T-helper 17 cell (primary cell): Measurements from ENCODE around the gene FAT1. TPM values are rescaled to one million over a fixed set of nuclear protein-coding genes. Genes with fewer than 3 reads are reported as not detected.

ENCODE experiments used
- ATAC-seq: fragments of 150-1000 bp; cut with Tn5 transposase; 2 replicates; pipeline ENCODE4 v1.10.0; 2021; ENCODE audit warnings: mild to moderate bottlenecking, moderate library complexity
- DNase-seq, 3 donors: peaks; one replicate each; pipeline versions ENCODE4 v3.0.0 to v3.0.0-alpha.2; 2020 to 2021
- H3K9me3 ChIP-seq: one replicate; pipeline ENCODE4 v1.7.0; 2013; ENCODE audit warnings: low read length, mild to moderate bottlenecking; ENCODE audit not compliant: control insufficient read depth, poor library complexity, severe bottlenecking
- H3K27ac Mint-ChIP-seq: one replicate; pipeline ENCODE4 v1.8.0; 2022; ENCODE audit warnings: mild to moderate bottlenecking, moderate library complexity, mixed read lengths
- H3K27me3 Mint-ChIP-seq: one replicate; pipeline ENCODE4 v1.8.0; 2022; ENCODE audit warnings: mixed read lengths
- H3K36me3 Mint-ChIP-seq: one replicate; pipeline ENCODE4 v1.8.0; 2022; ENCODE audit warnings: low read depth, mixed read lengths
- H3K4me1 Mint-ChIP-seq: one replicate; pipeline ENCODE4 v1.8.0; 2022; ENCODE audit warnings: mild to moderate bottlenecking, mixed read lengths
- H3K4me3 Mint-ChIP-seq: one replicate; pipeline ENCODE4 v1.8.0; 2022; ENCODE audit warnings: mild to moderate bottlenecking, moderate library complexity, mixed read lengths
- total RNA-seq, 4 donors: library from RNA in 2 of 4; stranded (reverse) in 2 of 4; gene quantifications; one replicate each; pipeline ENCODE4 v1.2.3 and lab custom pipeline; 2022 to 2026

The FAT1 gene
- total RNA-seq, 2 donors from 2014 or later, result not detected

DNA sequence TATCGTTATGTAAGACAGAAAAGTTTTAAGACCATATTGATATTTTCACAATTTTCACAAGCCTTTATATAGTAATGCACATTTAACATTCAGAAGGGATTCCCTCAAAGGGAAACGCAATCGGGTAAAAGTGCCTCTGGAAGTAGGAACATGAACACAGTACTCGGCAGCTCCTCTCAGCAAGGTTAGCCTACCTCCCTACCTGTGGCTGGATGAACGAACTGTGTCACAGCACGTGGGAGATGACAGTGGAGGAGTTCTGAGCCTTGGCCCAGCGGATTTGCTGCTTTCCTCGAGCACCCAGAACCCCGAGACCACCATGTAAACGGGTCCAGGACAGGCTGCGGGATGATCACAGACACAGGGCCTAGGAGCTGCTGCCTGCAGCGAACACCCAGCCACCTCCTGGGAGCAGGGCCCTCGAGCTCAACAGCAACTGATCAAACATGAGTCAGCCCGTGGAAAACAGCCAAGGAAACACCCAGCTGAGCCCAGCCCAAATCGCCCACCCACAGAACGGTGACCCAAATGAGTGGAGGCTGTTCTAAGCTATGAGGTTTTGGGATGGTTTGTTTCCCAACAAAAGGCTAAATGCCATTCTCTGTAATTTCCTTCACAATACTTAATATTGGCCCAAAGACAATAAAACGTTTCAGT is 30.4 kb downstream of the FAT1 start:
- no peak for ATAC-seq
- H3K9me3 ChIP-seq, result no peaks in the 10 kb centered on the region

DNA sequence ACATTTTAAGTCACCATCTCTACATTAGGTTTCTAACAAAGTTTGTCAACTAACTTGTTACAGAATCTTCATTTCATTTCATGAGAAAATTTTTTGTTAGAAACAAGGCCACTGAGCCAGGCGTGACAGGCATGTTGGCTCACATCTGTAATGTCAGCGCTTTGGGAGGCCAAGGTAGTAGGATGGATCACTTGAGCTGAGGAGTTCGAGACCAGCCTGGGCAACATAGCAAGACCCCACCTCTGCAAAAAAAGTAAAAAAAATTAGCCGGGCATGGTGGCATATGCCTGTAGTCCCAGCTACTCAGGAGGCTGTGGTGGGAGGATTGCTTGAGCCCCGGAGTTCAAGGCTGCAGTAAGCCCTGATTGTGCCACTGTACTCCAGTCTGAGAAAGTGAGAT is 32.3 kb downstream of the FAT1 start:
- no peak overlapping the region for H3K4me3 Mint-ChIP-seq
- no peaks in the 10 kb centered on the region for H3K9me3 ChIP-seq
- no peak overlapping the region for H3K27ac Mint-ChIP-seq
- H3K4me1 Mint-ChIP-seq, result no peaks in the 10 kb centered on the region
- ATAC-seq (no peak), DNase-seq (no peak)
- H3K27me3 Mint-ChIP-seq, result no peaks in the 10 kb centered on the region
- H3K36me3 Mint-ChIP-seq, result peaks cover 3% of the 10 kb centered on the region

More for the DNA sequence above, 30.4 kb downstream of the FAT1 start:
- H3K4me1 Mint-ChIP-seq, result no peaks in the 10 kb centered on the region
- H3K27me3 Mint-ChIP-seq, result no peaks in the 10 kb centered on the region
- H3K27ac Mint-ChIP-seq, result no peak overlapping the region
- H3K36me3 Mint-ChIP-seq, result peaks cover 3% of the 10 kb centered on the region
- no peak overlapping the region for H3K4me3 Mint-ChIP-seq
- DNase-seq, result no peak

DNA sequence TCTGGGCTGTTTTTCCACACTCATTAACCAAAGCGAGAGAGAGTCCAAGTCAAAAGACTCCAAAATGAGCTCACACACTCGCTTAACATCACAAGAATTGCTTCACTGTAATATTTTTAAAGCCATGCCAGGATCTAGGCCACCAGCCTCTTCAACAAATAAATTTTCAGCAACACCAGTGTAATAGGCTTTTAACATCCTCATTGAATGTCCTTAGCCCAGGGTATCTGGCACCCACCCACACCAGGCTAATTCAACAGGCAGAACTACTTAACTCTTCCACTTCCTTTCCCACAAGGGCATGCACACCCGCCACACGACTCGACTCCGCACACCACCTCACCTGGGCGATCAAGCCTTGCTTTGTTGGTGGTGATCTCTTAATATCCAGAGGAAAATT is 34.2 kb downstream of the FAT1 start:
- H3K36me3 Mint-ChIP-seq, result peaks cover 3% of the 10 kb centered on the region
- H3K4me3 Mint-ChIP-seq, result no peak overlapping the region
- no peaks in the 10 kb centered on the region for H3K4me1 Mint-ChIP-seq
- no peak overlapping the region for H3K27ac Mint-ChIP-seq
- no peak for ATAC-seq
- H3K27me3 Mint-ChIP-seq, result no peaks in the 10 kb centered on the region
- H3K9me3 ChIP-seq, result no peaks in the 10 kb centered on the region
- no peak for DNase-seq

- Mint-ChIP-seq H3K27me3 (no peaks in the 10 kb centered on the region), H3K36me3 (no peaks in the 10 kb centered on the region), H3K27ac (no peak overlapping the region), H3K4me1 (no peaks in the 10 kb centered on the region), H3K4me3 (no peak overlapping the region)
- H3K9me3 ChIP-seq, result no peaks in the 10 kb centered on the region
- ATAC-seq, result no peak
- DNase-seq, result no peak
These were observed 35.3 kb downstream of the FAT1 start for GRCh38 chr4:186688150-186688943.

DNA sequence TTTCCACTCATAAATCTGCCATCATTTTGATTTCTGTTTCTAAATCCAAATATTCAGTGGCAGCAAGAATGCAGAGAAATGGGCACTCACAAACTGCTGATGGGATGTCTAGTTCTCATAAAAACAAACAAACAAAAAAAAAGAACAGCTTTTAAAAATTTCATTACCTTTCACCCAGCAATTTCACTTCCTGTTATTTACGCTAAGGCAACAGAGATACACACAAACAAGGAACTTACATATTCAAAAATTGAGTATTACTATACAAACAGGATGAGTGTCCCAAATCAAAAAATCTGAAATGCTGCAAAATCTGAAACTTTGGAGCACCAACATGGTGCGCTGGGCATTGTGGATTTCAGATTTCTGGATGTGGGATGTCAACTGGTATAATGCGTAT is 36.4 kb downstream of the FAT1 start:
- no peaks in the 10 kb centered on the region for H3K9me3 ChIP-seq
- no peaks in the 10 kb centered on the region for H3K27me3 Mint-ChIP-seq
- no peaks in the 10 kb centered on the region for H3K36me3 Mint-ChIP-seq
- ATAC-seq (no peak), DNase-seq (no peak)
- no peak overlapping the region for H3K4me3 Mint-ChIP-seq
- no peaks in the 10 kb centered on the region for H3K4me1 Mint-ChIP-seq
- no peak overlapping the region for H3K27ac Mint-ChIP-seq

- H3K4me3 Mint-ChIP-seq, result no peak overlapping the region
- no peak for ATAC-seq
- no peaks in the 10 kb centered on the region for H3K9me3 ChIP-seq
- H3K4me1 Mint-ChIP-seq, result no peaks in the 10 kb centered on the region
- no peaks in the 10 kb centered on the region for H3K36me3 Mint-ChIP-seq
- H3K27me3 Mint-ChIP-seq, result no peaks in the 10 kb centered on the region
- no peak overlapping the region for H3K27ac Mint-ChIP-seq
- DNase-seq, result no peak
These were observed 37.9 kb downstream of the FAT1 start for GRCh38 chr4:186685767-186686183.

DNA sequence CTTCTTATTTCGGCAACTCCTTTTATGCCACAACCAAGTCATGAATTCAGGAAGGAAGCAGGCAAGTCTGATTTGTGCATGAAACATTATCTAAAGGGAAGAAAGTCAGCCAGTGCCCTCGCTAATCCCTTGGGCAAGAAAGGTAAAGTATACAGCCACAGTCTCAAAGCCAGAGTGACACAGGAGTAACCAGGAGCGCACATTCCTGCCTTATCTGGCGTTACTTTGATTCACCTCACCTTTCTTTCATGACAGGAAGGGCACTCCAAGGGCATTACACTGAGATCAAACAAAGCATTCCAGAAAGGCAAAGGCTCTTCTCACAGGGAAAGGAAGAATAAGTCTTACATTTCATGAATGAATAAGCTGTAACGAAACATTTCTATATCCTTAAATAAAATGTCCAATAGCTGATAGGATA is 38.8 kb downstream of the FAT1 start:
- H3K9me3 ChIP-seq, result no peaks in the 10 kb centered on the region
- no peaks in the 10 kb centered on the region for H3K36me3 Mint-ChIP-seq
- no peak overlapping the region for H3K4me3 Mint-ChIP-seq
- no peak overlapping the region for H3K27ac Mint-ChIP-seq
- no peaks in the 10 kb centered on the region for H3K27me3 Mint-ChIP-seq
- no peaks in the 10 kb centered on the region for H3K4me1 Mint-ChIP-seq
- ATAC-seq (no peak), DNase-seq (no peak)

- Mint-ChIP-seq H3K27ac (no peak overlapping the region), H3K36me3 (no peaks in the 10 kb centered on the region), H3K27me3 (no peaks in the 10 kb centered on the region), H3K4me1 (no peaks in the 10 kb centered on the region), H3K4me3 (no peak overlapping the region)
- no peak for DNase-seq
- no peak for ATAC-seq
- H3K9me3 ChIP-seq, result no peaks in the 10 kb centered on the region
These were observed 39.4 kb downstream of the FAT1 start for GRCh38 chr4:186684220-186684619.

GRCh38 chr4:186680641-186681040 is 43.0 kb downstream of the FAT1 start:
- no peak overlapping the region for H3K27ac Mint-ChIP-seq
- H3K36me3 Mint-ChIP-seq, result no peaks in the 10 kb centered on the region
- H3K4me1 Mint-ChIP-seq, result no peaks in the 10 kb centered on the region
- no peaks in the 10 kb centered on the region for H3K27me3 Mint-ChIP-seq
- no peak overlapping the region for H3K4me3 Mint-ChIP-seq
- H3K9me3 ChIP-seq, result no peaks in the 10 kb centered on the region
- DNase-seq (no peak), ATAC-seq (no peak)

DNA sequence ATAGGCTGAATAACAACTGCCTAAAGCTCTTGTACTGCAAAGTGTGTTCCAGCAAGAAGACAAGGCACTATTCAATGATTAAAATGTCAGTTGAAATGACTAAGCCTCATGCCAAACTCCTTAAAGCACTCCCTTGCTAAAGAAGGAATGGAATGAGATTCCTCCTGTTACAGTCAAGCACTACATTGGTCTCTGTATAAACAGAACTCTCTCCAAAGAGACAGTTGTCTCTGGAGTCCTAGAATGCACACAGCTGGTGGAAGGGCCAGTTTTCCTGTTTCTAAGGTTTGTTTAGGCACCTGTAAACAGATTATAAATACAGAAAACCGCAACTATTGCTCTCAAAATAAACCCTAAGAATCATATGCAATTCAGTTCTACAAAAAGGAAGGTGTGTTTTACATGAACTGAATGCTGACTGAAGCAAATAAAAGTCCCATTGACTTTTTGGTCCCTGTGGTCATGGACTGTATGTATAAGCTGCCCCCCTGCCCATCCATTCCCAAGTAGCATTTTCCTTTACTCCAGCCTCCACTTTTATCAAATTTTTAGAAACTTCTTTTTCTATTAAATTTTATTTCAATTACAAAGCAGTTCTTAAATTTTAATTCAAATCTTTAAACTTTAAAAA is 47.0 kb downstream of the FAT1 start:
- H3K27ac Mint-ChIP-seq, result no peak overlapping the region
- no peaks in the 10 kb centered on the region for H3K4me1 Mint-ChIP-seq
- H3K36me3 Mint-ChIP-seq, result no peaks in the 10 kb centered on the region
- ATAC-seq (no peak), DNase-seq (no peak)
- no peak overlapping the region for H3K4me3 Mint-ChIP-seq
- H3K27me3 Mint-ChIP-seq, result no peaks in the 10 kb centered on the region
- H3K9me3 ChIP-seq, result no peaks in the 10 kb centered on the region

- H3K36me3 Mint-ChIP-seq, result no peaks in the 10 kb centered on the region
- no peak overlapping the region for H3K4me3 Mint-ChIP-seq
- no peak for ATAC-seq
- H3K27me3 Mint-ChIP-seq, result peaks cover 5% of the 10 kb centered on the region
- H3K27ac Mint-ChIP-seq, result no peak overlapping the region
- DNase-seq, result no peak
- H3K9me3 ChIP-seq, result peaks cover 3% of the 10 kb centered on the region
- H3K4me1 Mint-ChIP-seq, result no peaks in the 10 kb centered on the region
These were observed 53.9 kb downstream of the FAT1 start for GRCh38 chr4:186669735-186670134.

GRCh38 chr4:186669159-186669731 is 54.4 kb downstream of the FAT1 start:
- Mint-ChIP-seq H3K4me3 (no peak overlapping the region), H3K27ac (no peak overlapping the region), H3K27me3 (peaks cover 5% of the 10 kb centered on the region), H3K4me1 (no peaks in the 10 kb centered on the region), H3K36me3 (no peaks in the 10 kb centered on the region)
- DNase-seq, result no peak
- no peak for ATAC-seq
- H3K9me3 ChIP-seq, result peaks cover 3% of the 10 kb centered on the region

DNA sequence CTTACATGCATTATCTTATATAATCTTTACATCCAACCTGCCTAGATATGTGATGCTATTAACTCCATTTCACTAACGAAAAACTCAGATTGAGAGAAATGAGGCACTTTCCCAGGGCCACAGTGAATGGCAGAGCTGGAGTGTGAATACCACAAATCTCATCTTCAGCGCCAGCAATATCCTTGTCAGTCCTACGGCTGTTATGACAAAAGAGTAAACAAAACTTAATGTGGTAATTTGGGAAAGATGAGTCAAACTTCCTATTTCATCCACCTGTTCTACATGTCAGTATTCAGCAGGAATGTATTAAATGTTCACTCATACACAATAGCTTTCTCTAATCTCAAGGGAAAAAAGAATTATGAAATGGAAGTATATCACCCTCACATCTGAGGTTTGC is 56.9 kb downstream of the FAT1 start:
- ATAC-seq (no peak), DNase-seq (no peak)
- Mint-ChIP-seq H3K4me1 (no peaks in the 10 kb centered on the region), H3K27me3 (peaks cover 5% of the 10 kb centered on the region), H3K4me3 (no peak overlapping the region), H3K36me3 (no peaks in the 10 kb centered on the region), H3K27ac (no peak overlapping the region)
- H3K9me3 ChIP-seq, result peaks cover 3% of the 10 kb centered on the region
